ENCODE data around the gene IRF2BP2. TPM values are rescaled to one million over a fixed set of nuclear protein-coding genes. Genes with fewer than 3 reads are reported as not detected.
A peak's percentile ranks its signal among the peaks of the same experiment; 100 is the strongest.

Gene IRF2BP2
- total and polyA plus RNA-seq, 2 of the 13 experiments (the other 11 are each of a cell fraction or from before 2014, with no cell fraction given), result 140 to 147 TPM

DNA sequence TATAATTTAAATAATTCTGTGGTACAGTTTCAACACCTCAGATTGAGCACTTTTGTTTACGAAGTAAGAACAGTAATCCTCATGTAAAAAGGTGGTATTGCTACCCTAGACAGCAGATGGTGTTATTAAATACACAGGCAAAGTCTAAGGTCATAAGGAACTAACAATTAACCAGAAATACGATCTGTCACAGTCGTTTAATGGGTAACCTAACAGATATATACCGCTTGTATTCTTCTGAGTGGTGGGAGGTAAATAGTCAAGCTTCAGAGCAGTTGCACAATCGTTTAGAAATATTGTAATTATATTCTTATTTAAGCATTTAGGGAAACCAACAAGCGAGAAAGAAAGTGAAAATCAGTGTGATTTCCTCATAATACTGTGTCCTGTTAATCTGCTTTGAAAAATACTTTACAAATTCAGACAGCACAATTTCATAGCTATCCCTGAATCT is 9.8 kb upstream of the IRF2BP2 start (continued):
- TF ChIP-seq, protein P1, sequence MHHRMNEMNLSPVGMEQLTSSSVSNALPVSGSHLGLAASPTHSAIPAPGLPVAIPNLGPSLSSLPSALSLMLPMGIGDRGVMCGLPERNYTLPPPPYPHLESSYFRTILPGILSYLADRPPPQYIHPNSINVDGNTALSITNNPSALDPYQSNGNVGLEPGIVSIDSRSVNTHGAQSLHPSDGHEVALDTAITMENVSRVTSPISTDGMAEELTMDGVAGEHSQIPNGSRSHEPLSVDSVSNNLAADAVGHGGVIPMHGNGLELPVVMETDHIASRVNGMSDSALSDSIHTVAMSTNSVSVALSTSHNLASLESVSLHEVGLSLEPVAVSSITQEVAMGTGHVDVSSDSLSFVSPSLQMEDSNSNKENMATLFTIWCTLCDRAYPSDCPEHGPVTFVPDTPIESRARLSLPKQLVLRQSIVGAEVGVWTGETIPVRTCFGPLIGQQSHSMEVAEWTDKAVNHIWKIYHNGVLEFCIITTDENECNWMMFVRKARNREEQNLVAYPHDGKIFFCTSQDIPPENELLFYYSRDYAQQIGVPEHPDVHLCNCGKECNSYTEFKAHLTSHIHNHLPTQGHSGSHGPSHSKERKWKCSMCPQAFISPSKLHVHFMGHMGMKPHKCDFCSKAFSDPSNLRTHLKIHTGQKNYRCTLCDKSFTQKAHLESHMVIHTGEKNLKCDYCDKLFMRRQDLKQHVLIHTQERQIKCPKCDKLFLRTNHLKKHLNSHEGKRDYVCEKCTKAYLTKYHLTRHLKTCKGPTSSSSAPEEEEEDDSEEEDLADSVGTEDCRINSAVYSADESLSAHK (CRISPR knock-in tag; IDR thresholded peaks at IDR 0.05; ENCODE audit: borderline replicate concordance), result no peak
- TF ChIP-seq TBX2 (CRISPR knock-in tag; IDR thresholded peaks at IDR 0.05; ENCODE audit: borderline replicate concordance) (peak; percentile 51; the same call in 1 of the 2 replicates), ZBTB14 (CRISPR knock-in tag; IDR thresholded peaks at IDR 0.05) (no peak), ELF3 (CRISPR knock-in tag; IDR thresholded peaks at IDR 0.05) (peak; percentile 86), ZNF280B (CRISPR knock-in tag; IDR thresholded peaks at IDR 0.05; ENCODE audit: borderline replicate concordance) (no peak), DBP (CRISPR knock-in tag; IDR thresholded peaks at IDR 0.05; ENCODE audit: not compliant biosample characterization) (no peak), RFXANK (CRISPR knock-in tag; IDR thresholded peaks at IDR 0.05) (no peak), ZNF256 (CRISPR knock-in tag; conservative IDR thresholded peaks at IDR 0.05) (no peak), ELK4 (CRISPR knock-in tag; IDR thresholded peaks at IDR 0.05; ENCODE audit: borderline replicate concordance) (no peak), ZNF34 (CRISPR knock-in tag; IDR thresholded peaks at IDR 0.05; ENCODE audit: borderline replicate concordance) (no peak), KDM3A (CRISPR knock-in tag; IDR thresholded peaks at IDR 0.05; ENCODE audit: low read depth) (no peak), ZNF468 (CRISPR knock-in tag; IDR thresholded peaks at IDR 0.05) (no peak), XBP1 (CRISPR knock-in tag; IDR thresholded peaks at IDR 0.05) (no peak), TEAD2 (CRISPR knock-in tag; IDR thresholded peaks at IDR 0.05) (no peak), ZNF577 (CRISPR knock-in tag; IDR thresholded peaks at IDR 0.05; ENCODE audit: borderline replicate concordance, low read depth) (no peak)
- TF ChIP-seq, protein P2, sequence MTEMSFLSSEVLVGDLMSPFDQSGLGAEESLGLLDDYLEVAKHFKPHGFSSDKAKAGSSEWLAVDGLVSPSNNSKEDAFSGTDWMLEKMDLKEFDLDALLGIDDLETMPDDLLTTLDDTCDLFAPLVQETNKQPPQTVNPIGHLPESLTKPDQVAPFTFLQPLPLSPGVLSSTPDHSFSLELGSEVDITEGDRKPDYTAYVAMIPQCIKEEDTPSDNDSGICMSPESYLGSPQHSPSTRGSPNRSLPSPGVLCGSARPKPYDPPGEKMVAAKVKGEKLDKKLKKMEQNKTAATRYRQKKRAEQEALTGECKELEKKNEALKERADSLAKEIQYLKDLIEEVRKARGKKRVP (CRISPR knock-in tag; IDR thresholded peaks at IDR 0.05), result peak in 1 of 2 experiments; percentile 81; a peak in 2 of 4 replicates
- TF ChIP-seq, protein P3, sequence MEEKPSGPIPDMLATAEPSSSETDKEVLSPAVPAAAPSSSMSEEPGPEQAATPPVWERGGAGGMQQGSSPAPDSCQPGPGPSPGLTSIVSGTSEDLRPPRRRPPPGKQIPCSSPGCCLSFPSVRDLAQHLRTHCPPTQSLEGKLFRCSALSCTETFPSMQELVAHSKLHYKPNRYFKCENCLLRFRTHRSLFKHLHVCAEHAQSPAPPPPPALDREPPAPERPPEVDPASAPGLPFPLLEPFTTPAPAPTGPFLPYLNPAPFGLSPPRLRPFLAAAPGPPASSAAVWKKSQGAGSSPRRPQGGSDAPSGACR (CRISPR knock-in tag; IDR thresholded peaks at IDR 0.05), result no peak
- TF ChIP-seq, protein P4, sequence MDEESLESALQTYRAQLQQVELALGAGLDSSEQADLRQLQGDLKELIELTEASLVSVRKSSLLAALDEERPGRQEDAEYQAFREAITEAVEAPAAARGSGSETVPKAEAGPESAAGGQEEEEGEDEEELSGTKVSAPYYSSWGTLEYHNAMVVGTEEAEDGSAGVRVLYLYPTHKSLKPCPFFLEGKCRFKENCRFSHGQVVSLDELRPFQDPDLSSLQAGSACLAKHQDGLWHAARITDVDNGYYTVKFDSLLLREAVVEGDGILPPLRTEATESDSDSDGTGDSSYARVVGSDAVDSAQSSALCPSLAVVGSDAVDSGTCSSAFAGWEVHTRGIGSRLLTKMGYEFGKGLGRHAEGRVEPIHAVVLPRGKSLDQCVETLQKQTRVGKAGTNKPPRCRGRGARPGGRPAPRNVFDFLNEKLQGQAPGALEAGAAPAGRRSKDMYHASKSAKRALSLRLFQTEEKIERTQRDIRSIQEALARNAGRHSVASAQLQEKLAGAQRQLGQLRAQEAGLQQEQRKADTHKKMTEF (CRISPR knock-in tag; IDR thresholded peaks at IDR 0.05), result peak; percentile 77

Measured in HepG2 (cell line).